ENCODE results near the gene PTPRJ.
A peak's percentile ranks its signal among the peaks of the same experiment; 100 is the strongest.

PTPRJ gene

GRCh38 chr11:48090174-48090573, 109.8 kb downstream of the PTPRJ start:
- DNase-seq (ENCODE audit: insufficient read length, low spot score) (no peak), FAIRE-seq (no peak)
- TF ChIP-seq CTCF (IDR thresholded peaks at IDR 0.05; ENCODE audit: insufficient read depth, missing control alignments) = no peak

DNA sequence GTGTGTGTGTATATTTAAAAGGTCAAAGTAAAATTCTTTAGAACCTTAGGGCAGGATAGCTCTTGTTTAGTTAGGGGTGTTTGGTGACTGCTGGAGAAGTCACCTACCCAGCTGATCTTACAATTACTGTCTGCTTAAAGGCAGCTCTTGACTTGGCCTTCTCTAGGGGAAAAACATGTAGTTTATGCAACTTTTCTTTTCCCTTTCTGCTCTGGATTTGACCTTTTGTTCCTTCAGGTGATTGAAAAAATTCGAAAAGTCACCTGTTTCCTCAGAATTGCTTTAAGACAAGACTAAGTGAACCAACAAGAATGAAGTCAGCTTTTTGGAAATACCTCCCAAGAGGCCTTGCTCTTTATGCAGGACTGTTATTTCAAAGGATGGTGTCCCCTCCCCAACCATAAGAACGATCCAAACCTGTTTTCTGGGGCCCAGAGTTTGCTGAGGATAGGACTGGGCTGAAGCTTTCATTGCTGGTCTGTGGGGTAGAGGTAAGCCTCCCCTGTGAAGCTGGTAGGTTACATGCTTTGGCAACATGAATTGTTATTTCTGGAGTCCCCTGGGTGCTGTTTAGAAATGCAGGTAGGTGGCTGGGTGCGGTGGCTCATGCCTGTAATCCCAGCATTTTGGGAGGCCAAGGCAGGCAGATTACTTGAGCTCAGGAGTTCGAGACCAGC, 111.2 kb downstream of the PTPRJ start:
- TF ChIP-seq CTCF (IDR thresholded peaks at IDR 0.05; ENCODE audit: insufficient read depth, missing control alignments) = no peak
- DNase-seq (ENCODE audit: insufficient read length, low spot score) (no peak), FAIRE-seq (no peak)

- TF ChIP-seq CTCF (IDR thresholded peaks at IDR 0.05; ENCODE audit: insufficient read depth, missing control alignments) = no peak
- no peak for FAIRE-seq
- DNase-seq (ENCODE audit: insufficient read length, low spot score) = no peak
These were observed 113.0 kb downstream of the PTPRJ start for GRCh38 chr11:48093323-48093722.

DNA sequence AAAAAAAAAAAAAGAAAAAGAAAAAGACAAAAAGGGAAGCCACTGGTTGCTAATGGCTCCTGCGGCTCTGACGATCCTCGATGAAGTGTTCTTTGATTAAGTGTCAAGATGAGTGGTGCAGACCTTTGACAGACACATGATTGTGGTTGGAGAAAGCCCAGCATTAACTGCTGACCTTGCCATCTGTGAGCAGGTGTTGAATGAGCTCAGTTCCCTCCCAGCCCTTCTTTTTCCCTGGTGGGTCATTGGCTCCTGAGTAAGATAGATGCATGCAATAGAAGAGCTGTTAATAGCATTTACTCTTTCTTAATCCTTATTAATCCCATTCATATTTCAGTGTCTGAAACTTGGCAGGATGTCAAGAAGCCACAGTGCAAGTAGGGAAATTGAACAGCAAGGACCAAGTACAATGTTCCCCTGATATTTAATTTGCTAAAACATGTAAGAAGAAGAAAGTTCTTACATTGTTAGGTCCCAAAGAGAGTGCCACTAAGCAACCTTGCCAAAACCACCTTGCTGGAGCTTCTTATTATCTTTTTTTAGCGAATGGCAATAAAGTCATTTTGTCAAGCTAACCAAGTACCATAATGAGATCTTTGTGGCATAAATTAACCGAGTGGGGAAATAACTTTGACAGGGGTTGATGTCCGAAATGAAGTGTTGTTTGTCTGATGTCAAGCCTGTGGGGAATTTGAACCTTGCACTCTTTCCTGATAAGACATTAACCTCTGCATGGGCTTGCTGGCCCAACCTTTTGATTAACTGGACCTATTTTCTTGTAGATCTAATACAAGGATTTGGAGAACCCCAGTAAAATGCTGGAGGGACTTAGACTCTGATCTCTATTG, 113.7 kb downstream of the PTPRJ start:
- FAIRE-seq (peak; percentile 88), DNase-seq (ENCODE audit: insufficient read length, low spot score) (peak; percentile 73)
- TF ChIP-seq CTCF (IDR thresholded peaks at IDR 0.05; ENCODE audit: insufficient read depth, missing control alignments) = no peak

GRCh38 chr11:48094643-48095339, 114.4 kb downstream of the PTPRJ start:
- TF ChIP-seq CTCF (IDR thresholded peaks at IDR 0.05; ENCODE audit: insufficient read depth, missing control alignments) = no peak
- no peak for DNase-seq (ENCODE audit: insufficient read length, low spot score)
- no peak for FAIRE-seq

DNA sequence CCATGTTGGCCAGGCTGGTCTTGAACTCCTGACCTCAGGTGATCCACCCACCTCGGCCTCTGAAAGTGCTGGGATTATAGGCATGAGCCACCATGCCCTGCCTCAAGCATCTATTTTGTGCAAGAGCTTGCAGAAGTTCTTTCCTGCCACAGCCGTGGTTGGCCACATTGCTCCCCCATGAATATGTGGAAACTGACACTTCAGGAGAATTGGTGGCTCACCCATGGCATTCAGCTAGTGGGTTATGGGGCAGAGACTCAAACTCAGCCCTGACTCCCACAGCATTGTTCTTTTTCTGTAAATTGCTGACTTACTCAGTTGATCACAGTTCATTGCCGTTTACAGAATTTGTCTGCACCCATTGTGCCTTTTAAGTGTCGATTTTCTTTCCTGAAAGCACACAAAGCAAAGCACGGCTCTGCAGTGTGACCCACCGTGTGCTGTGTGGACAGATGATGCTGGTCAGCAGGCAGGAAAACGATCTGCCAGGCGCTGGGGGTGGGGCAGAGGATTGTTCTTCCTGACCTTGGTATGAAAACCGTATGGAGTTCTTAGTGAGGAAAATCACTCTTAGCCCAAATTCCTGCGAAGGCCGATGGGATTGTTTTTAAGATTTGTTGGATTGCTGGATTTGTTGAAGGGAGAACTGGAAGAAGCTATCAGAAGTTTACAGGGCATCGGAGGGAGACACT, 115.6 kb downstream of the PTPRJ start:
- no peak for FAIRE-seq
- no peak for TF ChIP-seq CTCF (IDR thresholded peaks at IDR 0.05; ENCODE audit: insufficient read depth, missing control alignments)

More for the DNA sequence above, 115.6 kb downstream of the PTPRJ start:
- DNase-seq (ENCODE audit: insufficient read length, low spot score) = no peak
